IMR-90 (cell line): Measurements from ENCODE around the gene HSPB9. TPM values are rescaled to one million over a fixed set of nuclear protein-coding genes. Genes with fewer than 3 reads are reported as not detected.
"Not testable (repeated sequence)": the region's sequence is repeated elsewhere in the genome, so short reads cannot be mapped to it uniquely, and the experiment has no call there.

Source experiments
- ATAC-seq: fragments of 200-7000 bp; cut with Tn5 transposase; 2 replicates; pipeline ENCODE4 v1.9.1; 2020; ENCODE audit warnings: low read depth, mild to moderate bottlenecking, moderate library complexity
- BruUV-seq: library from RNA; stranded (reverse); fragments of 400-500 nt; replicated peaks from 2 replicates; lab custom pipeline; 2021; lab: Mats Ljungman, UMichigan
- CTCF ChIA-PET: fragments of 300-600 bp; formaldehyde crosslinking; extraction: SDS; loops from one replicate; lab custom pipeline; 2021; ENCODE audit warnings: antibody characterized with exemption; lab: Yijun Ruan, JAX
- POLR2A ChIA-PET: fragments of 300-600 bp; sonication (Branson Sonifier 250); formaldehyde crosslinking; loops from one replicate; lab custom pipeline; 2022; ENCODE audit warnings: antibody characterized with exemption; ENCODE audit not compliant: unreplicated experiment; lab: Charles Lee
- DNase-seq: peaks from one replicate; pipeline ENCODE4 v3.0.0; 2013
- H2AFZ ChIP-seq: replicated peaks from 2 replicates; pipeline ENCODE3; 2013; ENCODE audit warnings: low read length, mild to moderate bottlenecking; ENCODE audit not compliant: poor library complexity
- H2AK5ac ChIP-seq: 2 replicates; pipeline ENCODE4 v1.6.1; 2013; ENCODE audit warnings: low read depth, low read length, inconsistent platforms
- H2AK9ac ChIP-seq: replicated peaks from 2 replicates; pipeline ENCODE3; 2013; ENCODE audit warnings: mild to moderate bottlenecking, low read depth, low read length, moderate library complexity; ENCODE audit not compliant: poor library complexity
- H2BK120ac ChIP-seq: 2 replicates; pipeline ENCODE4 v1.6.1; 2013; ENCODE audit warnings: low read depth, low read length, inconsistent platforms
- H2BK15ac ChIP-seq: 3 replicates; pipeline ENCODE4 v1.6.1; 2013; ENCODE audit warnings: low read depth, low read length, inconsistent platforms
- H2BK20ac ChIP-seq: 2 replicates; pipeline ENCODE4 v1.6.1; 2013; ENCODE audit warnings: low read depth, mild to moderate bottlenecking, inconsistent platforms, low read length, moderate library complexity
- H2BK5ac ChIP-seq: 2 replicates; pipeline ENCODE4 v1.6.1; 2013; ENCODE audit warnings: mild to moderate bottlenecking, low read depth, low read length, inconsistent platforms; ENCODE audit not compliant: poor library complexity, severe bottlenecking
- H3K14ac ChIP-seq: replicated peaks from 2 replicates; pipeline ENCODE4 v1.6.1; 2013; ENCODE audit warnings: low read depth, low read length, inconsistent platforms
- H3K18ac ChIP-seq: 2 replicates; pipeline ENCODE4 v1.6.1; 2013; ENCODE audit warnings: low read depth, low read length, control low read depth
- H3K23ac ChIP-seq: 2 replicates; pipeline ENCODE4 v1.6.1; 2013; ENCODE audit warnings: low read depth, low read length, inconsistent platforms
- H3K27ac ChIP-seq: 2 replicates; pipeline ENCODE4 v1.5.1; 2013; ENCODE audit warnings: mild to moderate bottlenecking, control low read depth, low read length; ENCODE audit not compliant: insufficient read depth
- H3K27me3 ChIP-seq: 2 replicates; pipeline ENCODE4 v1.6.1; 2013; ENCODE audit warnings: low read length; ENCODE audit not compliant: control insufficient read depth, insufficient read depth
- H3K36me3 ChIP-seq: 2 replicates; pipeline ENCODE4 v1.6.1; 2013; ENCODE audit warnings: low read length, mixed read lengths; ENCODE audit not compliant: control insufficient read depth, insufficient read depth
- H3K4ac ChIP-seq: 2 replicates; pipeline ENCODE4 v1.6.1; 2013; ENCODE audit warnings: low read depth, low read length, inconsistent platforms
- H3K4me1 ChIP-seq: 2 replicates; pipeline ENCODE4 v1.6.1; 2013; ENCODE audit warnings: low read length, mixed read lengths; ENCODE audit not compliant: control insufficient read depth, insufficient read depth
- H3K4me2 ChIP-seq: 2 replicates; pipeline ENCODE4 v1.6.1; 2013; ENCODE audit warnings: low read depth, mild to moderate bottlenecking, control low read depth, low read length, moderate library complexity
- H3K4me3 ChIP-seq: 2 replicates; pipeline ENCODE4 v1.5.1; 2013; ENCODE audit warnings: low read depth, mild to moderate bottlenecking, control low read depth, low read length, moderate library complexity; ENCODE audit not compliant: insufficient read depth
- H3K56ac ChIP-seq: 2 replicates; pipeline ENCODE4 v1.6.1; 2013; ENCODE audit warnings: low read length, inconsistent platforms; ENCODE audit not compliant: insufficient read depth; ENCODE audit errors: extremely low read depth
- H3K79me1 ChIP-seq, 2 experiments: 2 replicates each; pipeline ENCODE4 v1.6.1; 2013; ENCODE audit warnings: low read length in 2 of 2, inconsistent platforms in 1 of 2, low read depth in 1 of 2
- H3K9ac ChIP-seq: 2 replicates; pipeline ENCODE4 v1.6.1; 2013; ENCODE audit warnings: low read depth, low read length, control low read depth
- H3K9me1 ChIP-seq: 2 replicates; pipeline ENCODE4 v1.6.1; 2013; ENCODE audit warnings: low read length, inconsistent platforms; ENCODE audit not compliant: insufficient read depth
- H3K9me3 ChIP-seq: 2 replicates; pipeline ENCODE4 v1.6.1; 2013; ENCODE audit warnings: low read length; ENCODE audit not compliant: control insufficient read depth, insufficient read depth
- H4K20me1 ChIP-seq: 2 replicates; pipeline ENCODE4 v1.6.1; 2013; ENCODE audit warnings: low read length, inconsistent platforms; ENCODE audit not compliant: insufficient read depth
- H4K5ac ChIP-seq: 2 replicates; pipeline ENCODE4 v1.6.1; 2013; ENCODE audit warnings: mild to moderate bottlenecking, low read depth, low read length, control low read depth
- H4K8ac ChIP-seq, 2 experiments: 2 replicates each; pipeline ENCODE4 v1.6.1; 2013; ENCODE audit warnings: low read depth in 2 of 2, low read length in 2 of 2, control low read depth in 1 of 2, inconsistent platforms in 1 of 2
- H4K91ac ChIP-seq: 2 replicates; pipeline ENCODE4 v1.6.1; 2013; ENCODE audit warnings: low read depth, low read length, inconsistent platforms; ENCODE audit not compliant: insufficient read depth
- BHLHE40 ChIP-seq: fragments of 150-350 bp; IDR thresholded peaks from 2 replicates; pipeline ENCODE4 v1.6.1; 2016; ENCODE audit warnings: mild to moderate bottlenecking, low read depth, low read length
- WGBS, 2 experiments: methylation state at CpG; one replicate each; pipeline versions ENCODE4 v1.1.5 to v1.1.7; 2013; ENCODE audit warnings: missing lambda C conversion rate in 2 of 2; ENCODE audit not compliant: insufficient read length in 1 of 2; ENCODE audit errors: extremely low coverage in 2 of 2; 5-methylcytosine and 5-hydroxymethylcytosine counted together
- dilution Hi-C: fragments of 300-500 bp; cut with HindIII; formaldehyde crosslinking; loops from one replicate; pipeline ENCODE4 v1.14.3; 2018; ENCODE audit warnings: low sequenced_read_pairs; ENCODE audit not compliant: unreplicated experiment
- in situ Hi-C: fragments of 300-500 bp; cut with MboI; formaldehyde crosslinking; loops from 3 replicates; pipeline ENCODE4 v1.14.3; 2019; ENCODE audit warnings: low sequenced_read_pairs, inconsistent platforms, mixed read lengths
- intact Hi-C: fragments of 100-400 bp; cut with micrococcal nuclease; formaldehyde crosslinking; loops from 2 replicates; pipeline ENCODE4 v1.10.0; 2022
- polyA plus RNA-seq, 3 experiments: library from polyadenylated mRNA; depleted of rRNA; stranded (reverse); fragments of >200 nt; gene quantifications; 2 replicates each; pipeline ENCODE4 v1.2.3, GENCODE V29; 2012; ENCODE audit warnings: low replicate concordance in 1 of 3
- total RNA-seq: library from RNA; depleted of rRNA; stranded (reverse); fragments of >200 nt; gene quantifications from 2 replicates; pipeline ENCODE4 v1.2.3, GENCODE V29; 2012

The HSPB9 gene
- total and polyA plus RNA-seq, 2 of the 4 experiments (the other 2 are of a cell fraction), result not detected

DNA sequence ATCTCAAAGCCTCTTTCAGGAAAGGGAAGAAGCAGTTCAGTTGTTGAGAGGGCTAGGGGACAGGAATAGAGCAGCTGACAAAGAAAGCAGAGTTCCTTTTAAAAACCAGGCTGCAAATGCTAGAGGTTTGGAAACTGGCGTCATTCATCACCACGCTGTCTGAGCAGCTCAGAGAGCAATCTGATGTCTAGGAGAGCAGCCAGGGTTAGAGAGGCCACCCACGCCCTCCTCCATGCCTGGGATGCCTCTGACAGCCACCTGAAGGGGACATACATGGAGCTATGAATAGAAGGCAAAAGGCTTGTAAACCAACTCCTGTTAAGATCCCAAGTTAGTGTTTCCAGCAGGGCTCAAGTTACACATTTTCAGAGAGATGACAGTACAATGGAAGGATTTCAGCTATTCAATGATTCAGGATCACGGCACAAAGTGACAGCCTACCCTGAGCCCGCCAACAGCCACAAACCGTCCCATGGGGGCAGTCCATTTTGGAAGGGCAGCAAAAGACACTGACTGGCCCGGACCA, 19.8 kb downstream of the HSPB9 start (continued):
- peak; percentile 19; the same call in 1 of the 2 replicates for TF ChIP-seq BHLHE40

DNA sequence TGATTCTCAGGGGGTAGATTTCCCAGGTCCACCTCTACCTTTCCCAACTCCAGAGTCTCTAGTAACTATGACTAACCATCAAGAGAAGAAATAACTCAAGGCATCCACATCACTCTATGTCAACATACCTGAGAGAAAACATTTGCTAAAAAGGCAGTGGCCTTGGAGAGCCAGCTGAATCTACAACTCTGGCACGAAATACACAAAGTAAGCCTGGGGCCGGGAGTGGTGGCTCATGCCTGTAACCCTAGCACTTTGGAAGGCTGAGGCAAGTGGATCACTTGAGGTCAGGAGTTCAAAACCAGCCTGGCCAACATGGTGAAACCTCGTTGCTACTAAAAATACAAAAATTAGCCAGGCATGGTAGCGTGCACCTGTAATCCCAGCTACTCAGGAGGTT, 20.5 kb downstream of the HSPB9 start:
- Histone ChIP-seq H4K91ac (peak overlapping the region; percentile 8; the same call in 1 of the 2 replicates), H4K20me1 (peaks cover 70% of the 10 kb centered on the region), H3K36me3 (peaks cover 22% of the 10 kb centered on the region), H3K4ac (peak overlapping the region; percentile 33; the same call in 1 of the 2 replicates), H3K9me1 (peaks cover 44% of the 10 kb centered on the region), H3K4me2 (peak overlapping the region; percentile 33; the same call in 1 of the 2 replicates), H2BK20ac (peak overlapping the region; percentile 34), H2AK5ac (peak overlapping the region; percentile 27; the same call in 1 of the 2 replicates), H2BK5ac (peak overlapping the region; percentile 71), H3K23ac (0 out of 2 replicates have a peak overlapping the region, but pooled peaks have one; percentile 19), H4K8ac (peak overlapping the region in 1 of 2 experiments; percentile 6; a peak in 1 of 4 replicates), H3K79me1 (peaks cover 23 to 73% of the 10 kb centered on the region in 2 experiments), H2BK120ac (peak overlapping the region; percentile 64; the same call in 1 of the 2 replicates), H3K4me1 (peaks cover 26% of the 10 kb centered on the region)
- H2AFZ ChIP-seq, H3K56ac ChIP-seq, H4K5ac ChIP-seq, H3K4me3 ChIP-seq, H3K27ac ChIP-seq, in situ Hi-C loops, H2BK15ac ChIP-seq, POLR2A ChIA-PET, dilution Hi-C loops, H3K9me3 ChIP-seq, intact Hi-C loops, H2AK9ac ChIP-seq, H3K27me3 ChIP-seq, CTCF ChIA-PET, DNase-seq, H3K14ac ChIP-seq, BruUV-seq, H3K9ac ChIP-seq, H3K18ac ChIP-seq, ATAC-seq: not testable (repeated sequence)
- WGBS, 2 experiments, result 85% methylated on average over 4 of the region's 4 CpGs; no CpG with 5 or more reads in 1 of the 2 experiments
